GM21423 (cell line): ENCODE results near the gene ZNF428.
"Not testable (repeated sequence)": the region's sequence is repeated elsewhere in the genome, so short reads cannot be mapped to it uniquely, and the experiment has no call there.

Source experiments
- ATAC-seq: cut with Tn5 transposase; IDR thresholded peaks from one replicate; pipeline ENCODE4 v1.9.1; 2021; ENCODE audit warnings: mild to moderate bottlenecking, moderate library complexity; ENCODE audit not compliant: unreplicated experiment

Gene ZNF428

GRCh38 chr19:43594710-43595604 is 24.5 kb downstream of the ZNF428 start:
- ATAC-seq, result peak; percentile 27

GRCh38 chr19:43594081-43594697 is 25.2 kb downstream of the ZNF428 start:
- no peak for ATAC-seq

GRCh38 chr19:43592800-43593350 is 26.6 kb downstream of the ZNF428 start:
- no peak for ATAC-seq

DNA sequence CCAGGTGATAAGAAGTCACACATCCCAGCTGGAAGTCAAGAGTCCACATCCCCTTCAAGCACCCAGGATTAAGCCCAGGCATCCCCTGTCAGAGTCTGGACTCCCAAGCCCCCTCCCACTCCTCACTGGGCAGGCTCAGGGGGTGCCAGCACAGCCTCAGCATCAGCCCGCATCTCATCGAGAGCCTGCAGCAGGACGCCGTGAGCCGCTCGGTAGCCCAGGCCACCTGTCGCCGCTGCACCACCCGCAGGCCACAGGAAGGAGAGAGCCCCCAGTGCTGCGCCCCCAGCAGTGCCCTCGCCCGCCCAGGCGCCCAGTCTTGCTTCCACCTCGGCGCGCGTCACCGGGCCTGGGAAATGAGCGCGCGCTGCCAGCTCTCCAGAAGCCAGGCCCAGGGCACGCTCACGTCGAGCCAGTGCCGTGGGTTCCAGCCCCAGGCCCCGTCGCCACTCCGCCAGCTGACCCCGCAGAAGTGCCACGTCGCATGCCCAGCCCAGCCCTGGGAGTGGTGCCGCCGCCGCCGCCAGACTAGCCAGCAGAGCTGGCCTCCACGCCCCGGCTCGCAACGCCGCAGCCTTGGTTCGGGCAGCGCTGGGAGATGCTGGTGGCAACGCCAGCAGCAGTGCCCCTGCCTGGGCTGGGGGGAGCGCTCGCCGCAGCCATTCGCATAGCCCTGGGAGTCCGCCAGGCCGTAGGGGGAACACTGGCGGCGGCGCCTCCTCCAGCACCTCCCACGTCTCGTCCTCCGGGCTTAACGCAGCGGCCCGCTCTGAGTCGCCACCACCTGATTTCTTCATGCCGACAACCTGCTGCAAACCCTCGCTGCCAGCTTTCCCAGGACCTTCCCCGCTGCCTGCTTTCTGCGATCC is 27.3 kb downstream of the ZNF428 start:
- no peak for ATAC-seq

GRCh38 chr19:43589678-43590077 is 29.8 kb downstream of the ZNF428 start:
- ATAC-seq, result no peak

DNA sequence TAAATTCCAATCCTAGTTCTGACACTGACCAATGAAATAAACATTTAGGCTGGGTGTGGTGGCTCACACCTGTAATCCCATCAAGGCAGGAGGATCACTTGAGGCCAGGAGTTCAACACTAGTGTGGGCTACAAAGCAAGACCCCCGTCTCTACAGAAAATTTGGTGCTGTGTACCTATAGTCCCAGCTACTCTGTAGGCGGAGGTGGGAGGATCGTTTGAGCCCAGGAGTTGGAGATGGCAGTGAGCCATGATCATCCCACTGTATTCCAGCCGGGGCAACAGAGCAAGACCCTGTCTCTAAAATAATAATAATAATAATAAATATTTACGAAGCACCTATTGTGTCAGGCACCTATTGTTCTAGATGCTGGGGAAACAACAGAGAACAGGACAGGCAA is 30.2 kb downstream of the ZNF428 start:
- ATAC-seq, result no peak

DNA sequence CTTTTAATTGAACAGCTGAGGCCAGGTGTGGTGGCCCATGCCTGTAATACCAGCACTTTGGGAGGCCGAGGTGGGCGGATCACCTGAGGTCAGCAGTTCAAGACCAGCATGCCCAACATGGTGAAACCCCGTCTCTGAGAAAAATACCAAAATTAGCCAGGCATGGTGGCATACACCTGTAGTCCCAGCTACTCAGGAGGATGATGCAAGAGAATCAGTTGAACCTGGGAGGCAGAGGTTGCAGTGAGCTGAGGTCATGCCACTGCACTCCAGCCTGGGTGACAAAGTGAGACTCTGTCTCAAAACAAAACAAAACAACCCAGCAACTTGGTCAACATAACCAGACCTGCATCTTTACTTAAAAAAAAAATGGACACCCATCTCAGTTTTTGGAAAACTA is 32.4 kb downstream of the ZNF428 start:
- not testable (repeated sequence) for ATAC-seq

GRCh38 chr19:43586346-43586745 is 33.1 kb downstream of the ZNF428 start:
- no peak for ATAC-seq

DNA sequence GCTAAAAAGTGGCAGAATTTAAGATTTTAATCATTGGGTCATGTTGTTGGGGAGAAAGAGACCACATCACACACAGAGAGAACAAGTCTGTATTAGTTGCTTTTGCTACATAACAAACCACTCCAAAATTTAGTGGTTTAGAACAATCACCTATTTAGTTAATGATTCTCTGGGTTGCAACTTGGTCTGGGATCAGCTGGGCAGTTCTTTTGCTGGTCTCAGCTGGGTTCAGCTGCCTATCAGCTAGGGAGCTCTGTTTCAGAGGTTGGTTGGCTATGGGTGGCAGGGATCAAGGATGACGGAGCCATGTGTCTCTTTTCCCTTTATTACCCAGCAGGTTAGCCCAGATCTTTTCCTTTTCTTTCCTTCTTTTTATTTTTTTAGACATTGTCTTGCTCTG is 34.9 kb downstream of the ZNF428 start:
- ATAC-seq, result no peak

DNA sequence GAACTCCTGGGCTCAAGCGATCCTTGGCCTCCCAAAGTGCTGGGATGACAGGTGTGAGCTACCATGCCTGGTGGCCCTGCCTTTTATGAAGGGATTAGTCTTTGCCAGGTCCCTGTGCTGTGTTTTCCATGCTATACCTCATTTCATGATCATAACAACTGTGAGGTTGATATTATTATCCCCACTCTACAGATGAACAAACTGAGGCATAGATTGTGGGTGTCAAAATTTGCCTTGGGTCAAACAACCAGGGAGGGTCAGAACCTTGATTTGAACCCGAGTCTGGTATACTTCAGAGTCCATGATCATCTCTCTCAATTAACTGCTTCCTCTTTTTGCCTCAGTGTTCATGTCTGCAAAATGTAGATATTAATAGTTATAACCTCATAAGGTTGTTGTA is 36.9 kb downstream of the ZNF428 start:
- ATAC-seq, result no peak

DNA sequence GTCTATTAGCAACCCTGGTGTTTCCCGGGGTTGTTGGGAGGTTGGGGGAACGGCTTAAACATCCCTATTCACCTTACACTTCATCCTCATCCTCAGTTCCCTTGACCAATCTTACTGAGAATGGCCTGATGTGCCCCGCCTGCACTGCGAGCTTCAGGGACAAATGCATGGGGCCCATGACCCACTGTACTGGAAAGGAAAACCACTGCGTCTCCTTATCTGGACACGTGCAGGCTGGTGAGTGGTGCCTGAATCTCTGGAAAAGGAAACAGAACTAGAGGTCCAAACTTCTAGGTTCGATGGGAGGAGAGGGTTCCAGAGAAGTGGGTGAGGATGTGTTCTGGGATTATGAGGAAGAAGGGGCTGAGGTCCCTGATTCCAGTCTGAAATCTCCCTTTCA is 38.0 kb downstream of the ZNF428 start:
- ATAC-seq, result no peak

GRCh38 chr19:43578787-43579186 is 40.6 kb downstream of the ZNF428 start:
- ATAC-seq, result no peak

DNA sequence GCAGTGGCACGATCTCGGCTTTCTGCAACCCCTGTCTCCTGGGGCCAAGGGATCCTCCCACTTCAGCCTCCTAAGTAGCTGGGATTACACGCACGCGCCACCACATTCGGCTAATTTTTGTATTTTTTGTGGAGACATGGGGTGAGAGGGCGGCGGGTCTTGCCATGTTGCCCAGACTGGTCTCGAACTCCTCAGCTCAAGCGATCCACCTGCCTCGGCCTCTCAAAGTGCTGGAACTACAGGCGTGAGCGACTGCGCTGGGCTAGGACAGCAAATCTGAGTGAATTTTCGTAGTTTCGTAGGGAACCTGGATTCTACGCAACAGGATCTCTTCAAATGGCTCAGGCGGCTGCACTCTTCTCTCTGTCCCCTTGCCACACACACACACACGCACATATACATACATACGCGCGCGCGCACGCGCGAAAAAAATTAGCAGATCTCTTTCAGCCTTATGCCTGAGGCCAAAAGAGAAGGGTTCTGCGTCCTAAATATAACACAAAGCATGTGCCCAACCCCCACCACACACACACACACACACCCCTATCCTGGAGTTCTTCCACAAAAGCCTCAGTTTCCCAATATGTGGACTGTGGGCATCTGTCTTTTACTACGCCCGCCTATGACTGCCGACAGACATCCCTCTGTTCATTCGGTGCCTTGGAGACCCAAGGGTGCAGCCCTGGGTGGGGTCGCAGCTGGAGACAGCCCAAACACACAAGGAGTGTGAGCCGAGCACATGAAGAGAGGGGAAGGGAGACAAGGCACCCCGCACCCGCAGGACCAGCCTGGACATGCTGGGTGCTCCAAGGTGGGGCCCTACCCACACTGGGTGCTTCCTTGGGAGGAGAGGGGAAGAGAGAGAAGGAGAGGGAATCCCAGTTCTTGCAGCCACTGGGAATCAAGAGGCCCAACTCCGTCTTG is 43.2 kb downstream of the ZNF428 start:
- no peak for ATAC-seq

DNA sequence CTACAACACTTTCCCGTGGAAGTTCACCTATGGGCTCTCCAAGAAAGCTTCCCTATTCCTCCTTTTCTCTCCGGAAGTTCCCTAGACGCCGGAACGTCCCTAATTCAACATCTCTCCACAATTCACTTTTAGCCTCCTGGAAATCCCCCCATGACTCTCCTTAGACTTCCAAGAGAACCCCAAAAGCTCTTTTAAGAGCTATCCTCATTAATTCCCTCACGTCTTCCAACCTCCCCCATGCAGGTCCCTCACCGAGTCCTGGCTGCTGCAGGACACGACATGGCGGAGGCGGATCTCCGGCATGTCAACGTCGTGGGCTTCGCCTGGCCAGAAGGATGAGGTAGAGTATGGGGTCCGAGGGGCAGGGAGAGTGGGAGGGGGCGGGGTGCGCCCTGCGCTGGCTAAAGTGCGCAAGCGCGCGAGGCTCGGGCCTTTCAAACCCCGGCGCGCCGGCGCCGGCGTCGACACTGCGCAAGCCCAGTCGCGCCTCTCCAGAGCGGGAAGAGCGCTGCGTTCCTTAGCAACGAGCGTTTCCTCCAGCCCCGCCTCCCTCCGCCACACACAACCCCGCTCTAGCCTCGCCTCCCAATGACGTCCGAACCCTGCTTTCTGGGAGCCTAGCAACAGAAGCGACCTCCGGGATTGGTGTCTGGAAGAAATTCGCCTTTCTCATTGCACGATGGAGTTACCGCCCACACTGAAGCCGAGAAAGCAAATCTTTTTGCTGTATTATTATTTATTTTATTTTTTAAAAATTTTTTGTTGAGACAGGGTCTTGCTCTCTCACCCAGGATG is 44.1 kb downstream of the ZNF428 start, which contains the start of the genes PINLYP and XRCC1:
PINLYP (plus strand) TSS at position 646 of the 795 bp plus-strand sequence. CDS start 1,391 bp downstream, outside the sequence.
XRCC1 (minus strand) TSS at position 372 of the 795 bp plus-strand sequence; CDS start at position 303, 69 bp downstream.
- ATAC-seq, result peak; percentile 95

DNA sequence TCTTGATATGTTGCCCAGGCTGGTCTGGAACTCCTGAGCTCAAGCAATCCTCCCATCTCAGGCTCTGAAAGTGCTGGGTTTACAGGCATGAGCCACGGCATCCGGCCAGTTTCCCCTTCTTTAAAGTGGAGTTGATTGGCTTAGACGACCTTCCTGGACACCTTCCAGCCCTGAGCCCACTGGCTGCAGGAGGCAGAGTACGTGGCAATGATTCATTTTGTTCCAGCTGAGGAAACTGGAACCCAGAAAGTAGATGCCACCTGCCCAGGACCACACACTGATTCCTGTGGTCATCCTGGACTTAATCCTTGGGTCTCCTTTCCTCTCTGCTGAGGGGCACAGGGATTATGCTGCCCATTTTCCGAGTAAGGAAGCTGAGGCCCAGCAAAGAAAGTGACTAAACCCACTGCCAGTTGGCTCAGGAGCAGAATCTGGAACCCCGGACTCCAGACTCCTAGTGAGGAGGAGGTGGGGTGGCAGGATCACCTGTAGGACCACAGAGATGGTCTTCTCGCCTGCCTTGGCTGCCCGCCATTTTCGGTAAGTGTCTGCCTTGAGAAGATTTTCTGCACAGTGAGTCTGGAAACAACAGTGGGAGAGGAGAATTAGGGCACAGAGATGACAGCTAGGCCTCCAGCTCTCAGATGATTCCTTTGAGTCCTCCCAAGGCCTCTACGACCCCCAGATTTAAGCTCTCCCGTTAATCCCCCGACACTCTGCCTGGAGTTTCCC is 44.8 kb downstream of the ZNF428 start:
- ATAC-seq, result no peak

DNA sequence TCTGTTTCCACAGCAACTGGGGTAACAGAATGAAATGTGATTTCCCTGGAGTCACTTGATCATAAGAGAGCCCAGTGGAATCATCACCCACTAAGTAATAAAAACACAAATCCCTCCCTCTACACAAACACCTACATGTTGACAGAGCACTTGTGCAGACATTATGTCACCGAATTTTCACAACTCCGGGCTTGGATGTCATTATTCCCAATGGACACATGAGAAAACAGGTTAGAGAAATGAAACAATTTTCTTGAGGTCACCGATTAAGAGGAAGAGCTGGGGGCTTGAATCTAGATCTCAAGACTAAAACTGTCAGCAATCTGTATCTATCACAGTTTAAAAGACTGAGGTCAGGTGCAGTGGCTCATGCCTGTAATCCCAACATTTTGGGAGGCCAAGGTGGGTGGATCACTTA is 47.2 kb downstream of the ZNF428 start:
- no peak for ATAC-seq

GRCh38 chr19:43570174-43570791 is 49.1 kb downstream of the ZNF428 start:
- no peak for ATAC-seq

DNA sequence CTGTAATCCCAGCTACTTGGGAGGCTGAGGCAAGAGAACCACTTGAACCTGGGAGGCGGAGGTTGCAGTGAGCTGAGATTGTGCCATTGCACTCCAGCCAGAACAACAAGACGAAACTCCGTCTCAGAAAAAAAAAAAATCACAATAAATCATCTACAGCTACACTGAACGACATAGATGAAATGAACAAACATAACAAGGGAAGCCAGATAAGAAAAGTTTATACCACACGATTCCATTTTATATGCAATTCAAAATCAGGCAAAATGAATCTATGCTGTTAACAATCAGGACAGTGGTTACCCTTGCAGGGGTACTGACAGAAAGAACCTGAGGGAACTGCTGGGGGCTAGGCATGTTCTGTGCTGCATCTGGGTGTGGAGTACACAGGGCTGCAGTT is 49.8 kb downstream of the ZNF428 start:
- ATAC-seq, result no peak
